Measurements from ENCODE around the gene RAPGEF1.

DNA sequence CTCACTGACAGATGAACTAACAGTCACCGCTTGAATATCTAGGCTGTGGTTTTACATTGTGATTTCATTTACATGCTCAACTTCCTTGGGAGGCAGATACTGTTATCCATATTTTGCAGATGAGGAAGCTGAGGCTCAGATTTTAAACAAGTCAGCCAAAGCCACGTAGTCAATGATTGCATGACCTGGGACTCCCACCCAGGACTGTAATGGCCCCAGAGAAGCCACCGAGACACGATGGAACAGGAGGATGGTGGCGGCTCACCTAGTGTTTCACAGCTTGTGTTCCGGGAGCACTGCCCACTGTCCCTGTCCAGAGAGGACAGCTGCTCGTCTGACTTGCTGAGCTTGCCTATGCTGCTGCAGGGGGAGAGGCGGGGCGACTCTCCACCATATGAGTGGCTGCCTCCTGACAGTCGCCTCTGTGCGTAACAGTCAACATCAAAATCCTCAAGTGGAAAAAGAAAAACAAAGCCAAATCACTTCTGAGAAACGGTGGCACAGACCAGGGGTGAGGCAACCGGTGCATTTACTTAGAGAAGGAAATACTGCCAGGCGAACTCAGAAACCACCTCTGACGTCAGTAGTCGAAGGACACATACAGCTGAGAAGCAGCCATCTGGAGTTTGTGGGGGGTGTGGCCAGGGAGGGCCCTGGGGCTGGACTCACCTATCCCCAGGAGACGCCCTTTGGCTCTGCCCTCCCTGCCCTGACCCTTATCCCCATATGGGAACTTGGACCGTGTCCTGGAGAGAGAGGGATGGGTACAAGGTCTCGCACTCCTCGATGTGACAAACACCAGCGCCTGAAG is 112.0 kb downstream of the RAPGEF1 start:
- TF ChIP-seq, protein P1, sequence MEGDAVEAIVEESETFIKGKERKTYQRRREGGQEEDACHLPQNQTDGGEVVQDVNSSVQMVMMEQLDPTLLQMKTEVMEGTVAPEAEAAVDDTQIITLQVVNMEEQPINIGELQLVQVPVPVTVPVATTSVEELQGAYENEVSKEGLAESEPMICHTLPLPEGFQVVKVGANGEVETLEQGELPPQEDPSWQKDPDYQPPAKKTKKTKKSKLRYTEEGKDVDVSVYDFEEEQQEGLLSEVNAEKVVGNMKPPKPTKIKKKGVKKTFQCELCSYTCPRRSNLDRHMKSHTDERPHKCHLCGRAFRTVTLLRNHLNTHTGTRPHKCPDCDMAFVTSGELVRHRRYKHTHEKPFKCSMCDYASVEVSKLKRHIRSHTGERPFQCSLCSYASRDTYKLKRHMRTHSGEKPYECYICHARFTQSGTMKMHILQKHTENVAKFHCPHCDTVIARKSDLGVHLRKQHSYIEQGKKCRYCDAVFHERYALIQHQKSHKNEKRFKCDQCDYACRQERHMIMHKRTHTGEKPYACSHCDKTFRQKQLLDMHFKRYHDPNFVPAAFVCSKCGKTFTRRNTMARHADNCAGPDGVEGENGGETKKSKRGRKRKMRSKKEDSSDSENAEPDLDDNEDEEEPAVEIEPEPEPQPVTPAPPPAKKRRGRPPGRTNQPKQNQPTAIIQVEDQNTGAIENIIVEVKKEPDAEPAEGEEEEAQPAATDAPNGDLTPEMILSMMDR (IDR thresholded peaks at IDR 0.05 in 2 of 3, conservative IDR thresholded peaks at IDR 0.05 in 1 of 3; ENCODE audit: insufficient read depth in 2 of 3, low read depth in 1 of 3, low read length in 3 of 3): no peak
- TF ChIP-seq, protein P2, sequence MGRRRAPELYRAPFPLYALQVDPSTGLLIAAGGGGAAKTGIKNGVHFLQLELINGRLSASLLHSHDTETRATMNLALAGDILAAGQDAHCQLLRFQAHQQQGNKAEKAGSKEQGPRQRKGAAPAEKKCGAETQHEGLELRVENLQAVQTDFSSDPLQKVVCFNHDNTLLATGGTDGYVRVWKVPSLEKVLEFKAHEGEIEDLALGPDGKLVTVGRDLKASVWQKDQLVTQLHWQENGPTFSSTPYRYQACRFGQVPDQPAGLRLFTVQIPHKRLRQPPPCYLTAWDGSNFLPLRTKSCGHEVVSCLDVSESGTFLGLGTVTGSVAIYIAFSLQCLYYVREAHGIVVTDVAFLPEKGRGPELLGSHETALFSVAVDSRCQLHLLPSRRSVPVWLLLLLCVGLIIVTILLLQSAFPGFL (CRISPR knock-in tag; IDR thresholded peaks at IDR 0.05): no peak
- TF ChIP-seq ZC3H4 (CRISPR knock-in tag; IDR thresholded peaks at IDR 0.05; ENCODE audit: borderline replicate concordance) (no peak), GABPA (tag; conservative IDR thresholded peaks at IDR 0.05; ENCODE audit: low read depth) (no peak), MEIS2 (IDR thresholded peaks at IDR 0.05; ENCODE audit: partially characterized antibody) (no peak), CSDE1 (IDR thresholded peaks at IDR 0.05) (no peak), HDAC2 (IDR thresholded peaks at IDR 0.05) (peak; percentile 88)
- TF ChIP-seq, protein P3, sequence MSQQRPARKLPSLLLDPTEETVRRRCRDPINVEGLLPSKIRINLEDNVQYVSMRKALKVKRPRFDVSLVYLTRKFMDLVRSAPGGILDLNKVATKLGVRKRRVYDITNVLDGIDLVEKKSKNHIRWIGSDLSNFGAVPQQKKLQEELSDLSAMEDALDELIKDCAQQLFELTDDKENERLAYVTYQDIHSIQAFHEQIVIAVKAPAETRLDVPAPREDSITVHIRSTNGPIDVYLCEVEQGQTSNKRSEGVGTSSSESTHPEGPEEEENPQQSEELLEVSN (IDR thresholded peaks at IDR 0.05; ENCODE audit: borderline replicate concordance in 1 of 2, extremely low read depth in 1 of 2, insufficient read depth in 1 of 2, insufficient read length in 1 of 2, low read depth in 1 of 2, low read length in 1 of 2, poor library complexity in 1 of 2, severe bottlenecking in 1 of 2): no peak
- TF ChIP-seq, protein P4, sequence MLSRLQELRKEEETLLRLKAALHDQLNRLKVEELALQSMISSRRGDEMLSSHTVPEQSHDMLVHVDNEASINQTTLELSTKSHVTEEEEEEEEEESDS (CRISPR knock-in tag; IDR thresholded peaks at IDR 0.05): no peak
